ENCODE data around the gene TXNIP.

Gene TXNIP

DNA sequence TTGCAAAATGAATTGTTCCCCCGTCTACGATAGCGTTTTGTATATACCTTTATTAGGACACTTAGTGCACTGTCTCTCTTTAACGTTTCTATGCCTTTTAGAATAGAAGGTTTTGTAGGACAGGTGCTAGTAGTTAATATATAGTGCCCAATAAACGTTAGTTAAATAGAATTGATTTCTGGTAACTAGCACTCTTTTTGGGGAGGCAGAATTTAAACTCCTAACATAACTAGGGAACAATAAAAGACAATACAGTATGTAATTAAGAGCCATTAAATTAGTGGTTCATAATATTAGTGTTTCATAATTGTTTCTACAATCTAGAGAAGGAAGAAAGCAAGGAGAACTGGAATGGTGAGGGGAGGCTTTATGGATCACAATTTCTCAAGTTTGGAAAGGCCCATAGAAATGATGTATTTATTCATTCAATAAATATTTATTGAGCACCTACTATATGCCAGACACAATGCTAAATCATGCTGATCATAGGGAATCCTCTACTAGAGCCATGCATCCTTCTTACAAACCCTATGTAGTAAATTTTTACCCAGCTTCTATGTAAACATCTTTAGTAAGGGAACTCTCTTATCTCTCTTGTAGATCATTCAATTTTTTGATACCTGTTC lies 31.1 kb downstream of the TXNIP start:
- peak overlapping the region; percentile 81 for H3K4me3 ChIP-seq (ENCODE audit: low read length)
- DNase-seq (ENCODE audit: low read depth), result no peak
- TF ChIP-seq, protein P1, sequence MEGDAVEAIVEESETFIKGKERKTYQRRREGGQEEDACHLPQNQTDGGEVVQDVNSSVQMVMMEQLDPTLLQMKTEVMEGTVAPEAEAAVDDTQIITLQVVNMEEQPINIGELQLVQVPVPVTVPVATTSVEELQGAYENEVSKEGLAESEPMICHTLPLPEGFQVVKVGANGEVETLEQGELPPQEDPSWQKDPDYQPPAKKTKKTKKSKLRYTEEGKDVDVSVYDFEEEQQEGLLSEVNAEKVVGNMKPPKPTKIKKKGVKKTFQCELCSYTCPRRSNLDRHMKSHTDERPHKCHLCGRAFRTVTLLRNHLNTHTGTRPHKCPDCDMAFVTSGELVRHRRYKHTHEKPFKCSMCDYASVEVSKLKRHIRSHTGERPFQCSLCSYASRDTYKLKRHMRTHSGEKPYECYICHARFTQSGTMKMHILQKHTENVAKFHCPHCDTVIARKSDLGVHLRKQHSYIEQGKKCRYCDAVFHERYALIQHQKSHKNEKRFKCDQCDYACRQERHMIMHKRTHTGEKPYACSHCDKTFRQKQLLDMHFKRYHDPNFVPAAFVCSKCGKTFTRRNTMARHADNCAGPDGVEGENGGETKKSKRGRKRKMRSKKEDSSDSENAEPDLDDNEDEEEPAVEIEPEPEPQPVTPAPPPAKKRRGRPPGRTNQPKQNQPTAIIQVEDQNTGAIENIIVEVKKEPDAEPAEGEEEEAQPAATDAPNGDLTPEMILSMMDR (conservative IDR thresholded peaks at IDR 0.05; ENCODE audit: low read length), result no peak

DNA sequence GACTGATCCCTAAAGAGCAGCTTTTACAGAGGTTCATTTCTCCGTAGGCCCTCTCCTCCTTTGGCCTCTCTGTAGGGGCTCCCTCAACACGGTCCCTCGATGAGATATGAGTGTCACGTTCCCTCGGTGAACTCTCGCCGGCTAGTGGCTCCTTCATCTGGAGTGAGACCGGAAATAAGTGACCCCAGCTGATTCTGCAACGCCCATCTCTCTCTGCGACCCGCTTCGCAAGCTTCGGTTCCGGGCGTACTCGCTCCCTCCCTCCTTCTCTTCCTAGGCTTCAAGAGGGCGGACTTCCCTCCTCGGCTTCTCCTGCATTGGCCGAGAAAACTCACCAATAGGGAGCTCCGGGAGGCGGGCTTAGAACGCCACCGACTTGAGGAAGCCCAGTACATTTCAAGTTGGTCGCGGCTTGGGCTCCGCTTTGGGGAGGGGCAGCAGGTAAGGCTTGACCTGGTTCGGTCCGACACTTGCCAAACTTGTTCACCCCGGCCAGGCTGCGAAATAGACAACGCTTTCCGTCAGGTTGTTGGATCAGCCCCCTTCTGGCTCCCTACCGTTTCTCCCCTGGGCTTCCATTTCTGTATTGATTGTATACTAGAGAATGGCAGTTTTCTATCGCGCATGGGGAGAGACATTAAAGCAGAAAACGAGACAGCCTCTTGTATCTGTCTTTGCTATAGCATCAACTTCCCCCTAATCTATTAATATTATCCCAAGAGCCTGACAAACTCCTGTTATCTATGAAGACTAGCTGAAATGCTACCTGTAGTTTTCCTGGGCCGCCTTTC lies 31.9 kb downstream of the TXNIP start, which contains the start of the genes ANKRD34A and POLR3GL:
Gene ANKRD34A (minus strand): TSS at position 248 of the 791 bp plus-strand sequence. CDS start 2,816 bp downstream, outside the sequence.
Gene POLR3GL (plus strand): TSS at position 363 of the 791 bp plus-strand sequence. CDS start 10,176 bp downstream, outside the sequence.
- peak; percentile 90 for DNase-seq (ENCODE audit: low read depth)
- TF ChIP-seq, protein P1 (conservative IDR thresholded peaks at IDR 0.05; ENCODE audit: low read length), result no peak; the same call in 1 of the 2 replicates

DNA sequence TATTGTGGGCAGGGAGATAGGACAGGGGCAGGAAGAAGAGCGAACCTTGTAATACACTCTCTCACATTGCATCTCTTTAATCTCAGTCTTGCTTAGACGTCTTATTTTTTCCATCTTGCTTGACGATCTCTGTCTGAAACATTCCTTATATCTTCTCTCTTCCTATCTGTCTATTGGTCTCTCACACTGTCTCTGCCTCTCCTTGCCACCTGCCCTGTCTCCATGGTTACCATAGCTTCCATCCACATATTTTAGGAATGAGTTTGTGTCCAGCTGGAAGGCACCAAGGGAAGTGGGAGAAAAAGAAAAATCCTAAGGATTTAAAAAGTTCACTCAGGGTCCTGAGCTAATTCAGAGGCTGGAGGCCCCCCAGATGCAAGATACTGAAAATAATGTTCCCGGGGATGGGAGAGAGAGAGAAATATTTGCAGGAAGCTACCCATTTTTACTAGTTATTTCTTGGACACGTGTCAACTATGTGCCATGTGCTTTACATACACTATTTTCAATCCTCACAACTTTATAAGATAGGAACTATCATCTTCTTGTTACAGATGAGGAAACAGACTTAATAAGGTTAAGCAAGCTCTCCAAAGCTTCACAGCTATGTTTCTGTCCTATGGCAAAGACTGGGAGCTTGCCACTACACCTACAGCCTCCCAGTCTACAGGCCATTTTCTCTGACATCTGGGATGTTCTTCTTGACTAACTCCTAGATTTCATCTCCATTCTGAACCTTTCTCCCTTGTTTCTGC lies 32.9 kb downstream of the TXNIP start:
- TF ChIP-seq, protein P1 (conservative IDR thresholded peaks at IDR 0.05; ENCODE audit: low read length), result no peak
- DNase-seq (ENCODE audit: low read depth), result peak; percentile 71
- peak overlapping the region; percentile 81 for H3K4me3 ChIP-seq (ENCODE audit: low read length)

More for the DNA sequence above, 31.9 kb downstream of the TXNIP start, which contains the start of the genes ANKRD34A and POLR3GL:
- peak within 1 kb of the TSS; percentile 81 for H3K4me3 ChIP-seq (ENCODE audit: low read length)

DNA sequence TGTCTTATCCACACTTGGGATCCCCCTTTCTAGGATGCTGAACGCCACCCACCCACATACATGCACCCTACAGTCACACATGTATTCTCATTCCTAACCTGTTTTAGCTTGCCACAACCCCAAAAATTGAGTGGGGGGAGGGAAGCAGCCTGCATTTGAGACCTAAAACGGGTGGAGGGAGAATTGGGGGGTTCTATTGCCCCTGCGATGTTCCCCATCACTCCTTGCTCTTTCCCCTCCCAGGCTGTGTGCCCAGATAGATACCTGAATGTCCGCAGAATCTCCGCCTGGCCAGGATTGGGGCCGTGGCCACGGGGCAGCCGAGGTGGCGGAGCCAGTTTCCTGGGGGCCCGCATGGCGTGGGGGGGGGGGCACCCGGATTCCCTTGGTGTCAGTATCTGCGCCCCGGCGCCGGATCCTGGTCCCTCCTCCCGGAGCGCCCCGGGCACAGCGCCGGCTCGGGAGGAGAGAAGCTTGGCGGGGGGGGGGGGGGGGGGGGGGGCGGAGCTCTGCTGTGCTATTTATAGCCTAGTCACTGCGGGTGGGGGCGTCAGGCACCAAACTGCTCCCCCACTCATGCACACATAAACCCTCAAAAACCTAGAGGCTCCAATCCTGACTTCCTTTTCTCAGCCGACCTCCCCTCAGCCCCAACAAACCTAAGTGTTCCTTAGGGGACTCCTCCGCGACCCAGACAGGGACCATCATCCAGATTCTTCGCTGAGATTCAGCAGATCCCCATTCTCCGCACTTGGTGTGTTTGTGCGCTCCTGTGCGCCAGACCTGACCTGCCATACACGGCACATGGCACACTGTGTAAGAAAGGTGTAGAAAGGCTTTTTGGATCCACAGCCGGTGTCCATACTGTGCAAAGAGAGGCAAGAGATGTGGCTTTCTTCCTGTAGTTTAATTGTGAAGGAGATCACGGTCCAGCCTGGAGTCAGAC lies 33.9 kb downstream of the TXNIP start:
- TF ChIP-seq, protein P1 (conservative IDR thresholded peaks at IDR 0.05; ENCODE audit: low read length), result no peak
- H3K4me3 ChIP-seq (ENCODE audit: low read length), result peak overlapping the region; percentile 73
- no peak for DNase-seq (ENCODE audit: low read depth)

DNA sequence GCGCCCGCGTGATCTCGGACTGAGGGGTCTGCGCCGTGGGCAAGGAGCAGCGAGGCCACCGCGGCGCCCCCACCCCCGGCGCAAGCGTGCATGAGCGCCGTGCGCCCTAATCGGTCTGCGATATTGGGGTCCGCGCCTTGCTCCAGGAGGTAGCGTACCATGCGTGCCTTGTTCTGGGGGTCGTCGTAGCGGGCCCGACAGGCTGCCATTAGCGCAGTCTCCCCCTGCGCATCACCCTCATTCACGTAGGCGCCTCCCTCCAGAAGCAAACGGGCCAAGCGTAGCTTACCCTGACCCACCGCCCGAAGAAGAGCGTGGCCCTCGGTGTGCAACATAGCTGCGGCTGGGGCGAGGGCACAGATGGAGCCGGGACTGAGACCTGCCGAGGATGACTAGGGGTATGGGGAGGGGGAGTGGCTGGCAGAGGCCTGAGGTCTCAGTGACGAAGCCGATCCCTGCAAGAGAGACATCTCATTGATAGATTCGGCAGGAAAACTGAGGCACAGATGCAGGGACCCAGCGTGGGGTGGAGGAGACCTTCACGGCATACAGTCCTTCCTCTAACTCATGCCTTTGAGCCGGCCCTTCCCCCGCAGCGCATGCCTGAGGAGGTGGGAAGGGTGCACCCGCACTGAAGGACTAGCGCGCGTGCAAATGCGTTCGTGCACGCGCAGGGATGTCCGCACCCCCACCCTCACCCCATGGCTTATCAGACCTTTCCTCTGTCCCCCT lies 34.8 kb downstream of the TXNIP start:
- TF ChIP-seq, protein P1 (conservative IDR thresholded peaks at IDR 0.05; ENCODE audit: low read length), result no peak
- peak overlapping the region; percentile 73 for H3K4me3 ChIP-seq (ENCODE audit: low read length)
- DNase-seq (ENCODE audit: low read depth), result no peak

DNA sequence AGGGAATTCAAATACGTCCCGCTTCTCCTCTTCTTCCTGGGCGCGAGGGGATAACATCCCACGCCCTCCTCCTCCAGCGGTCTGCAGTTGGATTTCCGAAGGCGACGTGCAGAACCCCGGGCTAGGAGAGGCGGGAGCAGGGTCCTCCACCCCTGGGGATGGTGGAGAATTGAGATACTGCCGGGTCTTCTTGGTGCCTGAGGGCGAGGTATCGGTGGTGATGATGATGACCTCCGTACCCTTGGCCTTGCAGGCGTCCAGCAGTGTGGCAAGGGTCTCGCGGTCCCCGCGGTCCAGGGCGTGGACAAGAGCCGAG lies 35.3 kb downstream of the TXNIP start:
- DNase-seq (ENCODE audit: low read depth), result no peak
- TF ChIP-seq, protein P1 (conservative IDR thresholded peaks at IDR 0.05; ENCODE audit: low read length), result no peak
- peak overlapping the region; percentile 73 for H3K4me3 ChIP-seq (ENCODE audit: low read length)
